Activated T-cell treated with anti-CD3 and anti-CD28 coated beads, Interleukin-2, amount 50 U/mL, for 72 hours (primary cell): ENCODE data around the gene GRID2. TPM values are rescaled to one million over a fixed set of nuclear protein-coding genes. Genes with fewer than 3 reads are reported as not detected.

Source experiments
- ATAC-seq, 2 donors: fragments of 150-1000 bp; cut with Tn5 transposase; replicated peaks in 1 of 2; 2 replicates each; pipeline ENCODE4 v1.10.0; 2021; ENCODE audit warnings: moderate library complexity in 2 of 2, mild to moderate bottlenecking in 1 of 2
- DNase-seq, 2 donors: peaks; one replicate each; pipeline ENCODE4 v3.0.0; 2021 to 2022; ENCODE audit warnings: mixed read lengths in 1 of 2
- H3K27ac Mint-ChIP-seq: one replicate; pipeline ENCODE4 v1.8.0; 2022; ENCODE audit warnings: mild to moderate bottlenecking, moderate library complexity, mixed read lengths
- H3K27me3 Mint-ChIP-seq: one replicate; pipeline ENCODE4 v1.8.0; 2022; ENCODE audit warnings: low read depth, mixed read lengths
- H3K36me3 Mint-ChIP-seq, 2 donors: one replicate each; pipeline ENCODE4 v1.8.0; 2022; ENCODE audit warnings: mixed read lengths in 2 of 2, mild to moderate bottlenecking in 1 of 2; ENCODE audit not compliant: insufficient read depth in 2 of 2
- H3K4me1 Mint-ChIP-seq: one replicate; pipeline ENCODE4 v1.8.0; 2022; ENCODE audit warnings: low read depth, mixed read lengths
- H3K4me3 Mint-ChIP-seq, 2 donors: one replicate each; pipeline ENCODE4 v1.8.0; 2022; ENCODE audit warnings: mild to moderate bottlenecking in 2 of 2, mixed read lengths in 2 of 2, moderate library complexity in 2 of 2
- H3K9me3 Mint-ChIP-seq, 2 donors: one replicate each; pipeline ENCODE4 v1.8.0; 2022; ENCODE audit warnings: mixed read lengths in 2 of 2
- total RNA-seq, 2 donors: library from RNA; stranded (reverse); gene quantifications; one replicate each; pipeline ENCODE4 v1.2.3, GENCODE V29; 2022

GRID2 gene
- total RNA-seq, 2 donors from 2014 or later = not detected

- H3K36me3 Mint-ChIP-seq = no peaks in the 10 kb centered on the region
- peaks cover 0 to 1% of the 10 kb centered on the region in 2 donors for H3K9me3 Mint-ChIP-seq
- no peak overlapping the region for H3K27ac Mint-ChIP-seq
- DNase-seq = no peak
- ATAC-seq = no peak
- H3K4me3 Mint-ChIP-seq = no peak overlapping the region
- H3K4me1 Mint-ChIP-seq = no peaks in the 10 kb centered on the region
- no peaks in the 10 kb centered on the region for H3K27me3 Mint-ChIP-seq
Observed at GRCh38 chr4:93065790-93066189, 762.0 kb downstream of the GRID2 start.

GRCh38 chr4:93066749-93067148, 763.0 kb downstream of the GRID2 start:
- Mint-ChIP-seq H3K36me3 (no peaks in the 10 kb centered on the region), H3K9me3 (peaks cover 0 to 1% of the 10 kb centered on the region in 2 donors), H3K4me3 (no peak overlapping the region), H3K4me1 (no peaks in the 10 kb centered on the region), H3K27me3 (no peaks in the 10 kb centered on the region), H3K27ac (no peak overlapping the region)
- ATAC-seq (no peak), DNase-seq (no peak)

GRCh38 chr4:93072292-93072691, 768.5 kb downstream of the GRID2 start:
- H3K4me3 Mint-ChIP-seq = no peak overlapping the region

GRCh38 chr4:93080316-93080715, 776.5 kb downstream of the GRID2 start:
- H3K27me3 Mint-ChIP-seq = no peaks in the 10 kb centered on the region
- no peak overlapping the region for H3K4me3 Mint-ChIP-seq
- H3K27ac Mint-ChIP-seq = no peak overlapping the region
- DNase-seq (no peak), ATAC-seq (no peak)
- peaks cover 4 to 10% of the 10 kb centered on the region in 2 donors for H3K9me3 Mint-ChIP-seq
- H3K4me1 Mint-ChIP-seq = no peaks in the 10 kb centered on the region
- no peaks in the 10 kb centered on the region for H3K36me3 Mint-ChIP-seq

More at GRCh38 chr4:93072292-93072691, 768.5 kb downstream of the GRID2 start:
- peaks cover 4 to 6% of the 10 kb centered on the region in 2 donors for H3K9me3 Mint-ChIP-seq
- ATAC-seq = no peak
- H3K36me3 Mint-ChIP-seq = no peaks in the 10 kb centered on the region
- no peaks in the 10 kb centered on the region for H3K27me3 Mint-ChIP-seq
- no peaks in the 10 kb centered on the region for H3K4me1 Mint-ChIP-seq
- H3K27ac Mint-ChIP-seq = no peak overlapping the region
- DNase-seq = no peak

GRCh38 chr4:93084599-93085305, 781.0 kb downstream of the GRID2 start:
- Mint-ChIP-seq H3K4me3 (no peak overlapping the region), H3K4me1 (no peaks in the 10 kb centered on the region), H3K27ac (no peak overlapping the region), H3K9me3 (peaks cover 1 to 3% of the 10 kb centered on the region in 2 donors), H3K36me3 (no peaks in the 10 kb centered on the region), H3K27me3 (no peaks in the 10 kb centered on the region)
- DNase-seq (no peak), ATAC-seq (no peak)

- Mint-ChIP-seq H3K36me3 (no peaks in the 10 kb centered on the region), H3K27me3 (no peaks in the 10 kb centered on the region), H3K9me3 (peaks cover 1 to 3% of the 10 kb centered on the region in 2 donors), H3K27ac (no peak overlapping the region), H3K4me1 (no peaks in the 10 kb centered on the region), H3K4me3 (no peak overlapping the region)
- ATAC-seq (no peak), DNase-seq (no peak)
Observed at GRCh38 chr4:93086356-93086755, 782.6 kb downstream of the GRID2 start.

GRCh38 chr4:93092765-93093164, 789.0 kb downstream of the GRID2 start:
- DNase-seq = no peak
- H3K36me3 Mint-ChIP-seq = no peaks in the 10 kb centered on the region
- no peak overlapping the region for H3K4me3 Mint-ChIP-seq
- no peaks in the 10 kb centered on the region for H3K4me1 Mint-ChIP-seq
- H3K27ac Mint-ChIP-seq = no peak overlapping the region
- H3K9me3 Mint-ChIP-seq = peaks cover 0 to 3% of the 10 kb centered on the region in 2 donors
- no peaks in the 10 kb centered on the region for H3K27me3 Mint-ChIP-seq
- no peak for ATAC-seq

GRCh38 chr4:93103042-93103441, 799.3 kb downstream of the GRID2 start:
- Mint-ChIP-seq H3K27ac (no peak overlapping the region), H3K4me3 (no peak overlapping the region), H3K27me3 (no peaks in the 10 kb centered on the region), H3K36me3 (no peaks in the 10 kb centered on the region), H3K4me1 (no peaks in the 10 kb centered on the region), H3K9me3 (peaks cover 2 to 12% of the 10 kb centered on the region in 2 donors)
- DNase-seq = no peak
- ATAC-seq = no peak

GRCh38 chr4:93116624-93117023, 812.9 kb downstream of the GRID2 start:
- Mint-ChIP-seq H3K4me3 (no peak overlapping the region), H3K9me3 (peaks cover 5 to 8% of the 10 kb centered on the region in 2 donors), H3K27me3 (no peaks in the 10 kb centered on the region), H3K36me3 (peaks cover 0 to 2% of the 10 kb centered on the region in 2 donors), H3K27ac (no peak overlapping the region), H3K4me1 (no peaks in the 10 kb centered on the region)
- DNase-seq = no peak
- ATAC-seq = no peak

GRCh38 chr4:93127489-93127888, 823.7 kb downstream of the GRID2 start:
- no peak overlapping the region for H3K27ac Mint-ChIP-seq
- peaks cover 0 to 1% of the 10 kb centered on the region in 2 donors for H3K9me3 Mint-ChIP-seq
- peaks cover 0 to 1% of the 10 kb centered on the region in 2 donors for H3K36me3 Mint-ChIP-seq
- H3K4me3 Mint-ChIP-seq = no peak overlapping the region
- ATAC-seq (no peak), DNase-seq (no peak)
- no peaks in the 10 kb centered on the region for H3K27me3 Mint-ChIP-seq
- H3K4me1 Mint-ChIP-seq = no peaks in the 10 kb centered on the region

- Mint-ChIP-seq H3K36me3 (peaks cover 0 to 1% of the 10 kb centered on the region in 2 donors), H3K4me3 (no peak overlapping the region), H3K27me3 (no peaks in the 10 kb centered on the region), H3K9me3 (peaks cover 0 to 1% of the 10 kb centered on the region in 2 donors), H3K27ac (no peak overlapping the region), H3K4me1 (no peaks in the 10 kb centered on the region)
- no peak for DNase-seq
- ATAC-seq = no peak
Observed at GRCh38 chr4:93132631-93133030, 828.9 kb downstream of the GRID2 start.

GRCh38 chr4:93139118-93139517, 835.4 kb downstream of the GRID2 start:
- Mint-ChIP-seq H3K27ac (no peak overlapping the region), H3K4me1 (no peaks in the 10 kb centered on the region), H3K4me3 (no peak overlapping the region), H3K27me3 (no peaks in the 10 kb centered on the region), H3K36me3 (no peaks in the 10 kb centered on the region), H3K9me3 (peaks cover 3 to 6% of the 10 kb centered on the region in 2 donors)
- no peak for ATAC-seq
- no peak for DNase-seq

GRCh38 chr4:93143902-93144301, 840.1 kb downstream of the GRID2 start:
- no peak overlapping the region for H3K27ac Mint-ChIP-seq
- no peaks in the 10 kb centered on the region for H3K4me1 Mint-ChIP-seq
- H3K27me3 Mint-ChIP-seq = no peaks in the 10 kb centered on the region
- H3K4me3 Mint-ChIP-seq = no peak overlapping the region
- peaks cover 3 to 4% of the 10 kb centered on the region in 2 donors for H3K9me3 Mint-ChIP-seq
- no peak for ATAC-seq
- DNase-seq = no peak
- H3K36me3 Mint-ChIP-seq = no peaks in the 10 kb centered on the region

GRCh38 chr4:93144644-93145043, 840.9 kb downstream of the GRID2 start:
- ATAC-seq = no peak
- peaks cover 2 to 3% of the 10 kb centered on the region in 2 donors for H3K9me3 Mint-ChIP-seq
- H3K27ac Mint-ChIP-seq = no peak overlapping the region
- no peak overlapping the region for H3K4me3 Mint-ChIP-seq
- no peaks in the 10 kb centered on the region for H3K4me1 Mint-ChIP-seq
- no peak for DNase-seq
- no peaks in the 10 kb centered on the region for H3K27me3 Mint-ChIP-seq
- no peaks in the 10 kb centered on the region for H3K36me3 Mint-ChIP-seq
